22Rv1 (cell line): ENCODE measurements around the gene GIMAP6.

ENCODE experiments used
- ZFX ChIP-seq: fragments of 450-650 bp; IDR thresholded peaks from 2 replicates; pipeline ENCODE4 v1.6.1; 2017; ENCODE audit warnings: antibody characterized with exemption, borderline replicate concordance
- TF ChIP-seq, protein P1 (sequence below): fragments of 450-650 bp; IDR thresholded peaks from 2 replicates; pipeline ENCODE4 v1.5.1; 2017; ENCODE audit warnings: mild to moderate bottlenecking

DNA sequence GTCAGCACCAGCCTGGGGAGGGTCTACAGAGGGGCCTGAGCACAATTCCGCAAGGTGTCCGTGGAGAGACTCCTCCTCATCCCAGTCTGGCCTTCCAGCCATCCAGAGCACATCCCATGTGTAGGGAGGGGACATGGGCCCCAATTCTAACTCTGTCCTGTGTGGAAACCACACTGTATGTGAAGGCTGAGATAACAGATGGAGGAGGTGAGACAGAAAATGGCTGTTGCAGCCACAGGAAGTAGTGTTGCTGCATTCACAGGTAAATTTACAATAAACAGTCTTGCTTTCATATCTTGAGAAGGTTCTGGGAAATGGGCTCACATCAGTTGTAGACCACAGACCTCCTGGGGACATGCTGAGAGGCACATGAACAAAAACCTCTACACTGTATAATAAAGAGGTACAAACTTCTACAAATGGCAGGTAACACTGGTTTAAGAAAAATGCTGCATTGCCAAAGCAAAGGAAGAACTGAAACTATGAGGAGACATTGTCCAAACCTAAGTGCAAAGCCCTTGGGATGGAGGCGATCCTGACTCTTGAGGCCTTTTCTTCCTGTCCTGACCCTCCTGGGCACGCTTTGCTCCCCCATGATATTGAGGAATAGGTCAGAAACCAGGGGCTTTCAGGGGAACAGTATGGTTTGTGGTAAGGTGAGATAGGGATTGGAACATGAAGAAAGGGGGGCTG lies 31.8 kb upstream of the GIMAP6 start:
- TF ChIP-seq, protein P1, sequence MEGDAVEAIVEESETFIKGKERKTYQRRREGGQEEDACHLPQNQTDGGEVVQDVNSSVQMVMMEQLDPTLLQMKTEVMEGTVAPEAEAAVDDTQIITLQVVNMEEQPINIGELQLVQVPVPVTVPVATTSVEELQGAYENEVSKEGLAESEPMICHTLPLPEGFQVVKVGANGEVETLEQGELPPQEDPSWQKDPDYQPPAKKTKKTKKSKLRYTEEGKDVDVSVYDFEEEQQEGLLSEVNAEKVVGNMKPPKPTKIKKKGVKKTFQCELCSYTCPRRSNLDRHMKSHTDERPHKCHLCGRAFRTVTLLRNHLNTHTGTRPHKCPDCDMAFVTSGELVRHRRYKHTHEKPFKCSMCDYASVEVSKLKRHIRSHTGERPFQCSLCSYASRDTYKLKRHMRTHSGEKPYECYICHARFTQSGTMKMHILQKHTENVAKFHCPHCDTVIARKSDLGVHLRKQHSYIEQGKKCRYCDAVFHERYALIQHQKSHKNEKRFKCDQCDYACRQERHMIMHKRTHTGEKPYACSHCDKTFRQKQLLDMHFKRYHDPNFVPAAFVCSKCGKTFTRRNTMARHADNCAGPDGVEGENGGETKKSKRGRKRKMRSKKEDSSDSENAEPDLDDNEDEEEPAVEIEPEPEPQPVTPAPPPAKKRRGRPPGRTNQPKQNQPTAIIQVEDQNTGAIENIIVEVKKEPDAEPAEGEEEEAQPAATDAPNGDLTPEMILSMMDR: no peak
- TF ChIP-seq ZFX: no peak
